Stimulated activated CD4-positive, alpha-beta T cell treated with anti-CD3 and anti-CD28 coated beads, Interleukin-15, amount 100 ng/mL, for 48 hours (primary cell): ENCODE results near the gene ASPSCR1.

Experiments used
- DNase-seq, 2 donors: peaks; one replicate each; pipeline ENCODE4 v3.0.0-alpha.2; 2020; ENCODE audit warnings: low read depth in 2 of 2

The ASPSCR1 gene

DNA sequence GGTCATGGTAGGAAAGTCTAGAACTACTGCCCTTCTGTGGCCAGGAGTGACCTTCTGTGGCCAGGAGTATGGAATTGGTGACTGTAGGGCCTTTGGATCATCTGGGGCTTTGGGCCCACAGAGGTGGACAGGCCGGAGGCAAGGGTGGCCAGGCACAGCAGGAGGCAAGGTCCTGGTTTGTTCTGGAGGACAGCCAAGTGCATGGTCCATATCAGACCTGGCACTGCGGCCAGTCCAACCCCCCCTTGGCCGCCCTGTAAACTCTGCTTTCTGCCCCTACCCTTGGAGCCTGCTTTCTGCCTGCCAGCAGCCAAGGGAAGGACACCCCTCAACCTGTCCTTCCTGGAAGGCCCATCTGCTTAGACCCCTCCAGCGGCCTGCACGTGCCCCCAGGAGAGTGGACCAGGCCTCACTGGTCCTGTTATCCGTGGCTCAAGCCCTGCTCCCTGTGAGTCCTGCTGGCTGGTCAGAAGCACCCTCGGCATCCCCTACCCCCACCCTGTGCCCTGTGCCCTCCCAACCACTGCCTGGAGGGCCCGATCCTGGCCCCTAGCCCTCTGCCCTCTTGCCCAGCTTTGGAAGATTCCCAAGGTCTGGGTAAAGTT is 62.4 kb downstream of the ASPSCR1 start:
- no peak for DNase-seq

- no peak for DNase-seq
These were observed 63.9 kb downstream of the ASPSCR1 start for GRCh38 chr17:82041144-82041814.

DNA sequence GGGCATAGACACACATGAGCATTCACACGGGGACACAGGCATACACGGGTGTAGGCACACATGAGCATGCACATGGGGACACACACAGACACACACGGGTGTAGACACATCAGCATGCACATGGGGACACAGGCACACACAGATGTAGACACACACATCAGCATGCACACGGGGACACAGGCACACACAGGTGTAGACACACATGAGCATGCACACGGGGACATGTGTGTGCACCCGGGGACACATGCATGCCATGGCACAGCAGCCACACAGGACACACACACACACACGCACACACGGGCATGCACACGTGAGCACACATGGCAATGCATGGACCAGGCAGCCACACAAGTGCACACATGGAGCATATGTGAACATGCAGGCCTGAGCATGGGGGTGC is 65.2 kb downstream of the ASPSCR1 start:
- no peak for DNase-seq

DNA sequence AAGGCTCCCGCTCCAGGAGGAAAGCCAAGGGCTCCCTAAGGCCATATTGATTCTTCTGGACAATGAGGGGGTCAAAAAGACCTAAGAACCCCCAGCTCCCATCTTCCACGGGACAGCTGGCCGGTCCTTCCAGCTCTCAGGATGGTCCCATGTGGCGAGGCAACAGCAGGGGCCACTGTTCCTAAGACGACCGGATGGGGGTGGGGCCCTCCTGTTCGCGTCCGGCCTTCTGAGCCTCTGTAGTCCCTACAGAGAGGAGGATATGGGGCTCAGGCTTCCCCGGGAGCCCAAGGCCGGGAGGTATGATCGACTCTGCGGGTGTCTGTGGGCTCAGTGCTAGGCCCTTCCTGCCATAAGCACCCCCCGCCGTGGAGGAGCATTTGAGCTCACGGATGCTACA is 66.1 kb downstream of the ASPSCR1 start:
- DNase-seq = no peak

- no peak for DNase-seq
These were observed 68.6 kb downstream of the ASPSCR1 start for GRCh38 chr17:82045936-82046484.

DNA sequence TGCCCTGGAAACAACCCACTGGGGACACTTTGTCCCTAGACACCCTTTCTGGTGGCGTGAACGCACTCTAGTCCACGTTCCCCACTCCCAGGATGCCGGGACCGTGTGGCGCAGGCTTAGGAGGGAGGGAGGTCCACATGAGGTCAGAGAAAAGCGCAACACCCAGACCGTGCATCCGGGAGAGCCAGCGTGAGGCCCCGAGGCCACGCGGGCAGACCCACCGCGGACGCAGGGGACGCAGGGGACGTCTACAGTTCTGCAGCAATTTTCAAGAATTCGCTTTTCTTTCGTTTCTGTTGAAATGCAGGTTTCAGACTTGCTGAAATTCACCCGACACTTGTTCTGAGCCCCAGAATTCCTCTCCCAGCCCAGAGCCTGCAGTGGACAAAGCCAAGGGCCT is 69.5 kb downstream of the ASPSCR1 start:
- no peak for DNase-seq

- DNase-seq = no peak
These were observed 70.0 kb downstream of the ASPSCR1 start for GRCh38 chr17:82047379-82047778.

- DNase-seq = no peak
These were observed 70.6 kb downstream of the ASPSCR1 start for GRCh38 chr17:82047914-82048570.

DNA sequence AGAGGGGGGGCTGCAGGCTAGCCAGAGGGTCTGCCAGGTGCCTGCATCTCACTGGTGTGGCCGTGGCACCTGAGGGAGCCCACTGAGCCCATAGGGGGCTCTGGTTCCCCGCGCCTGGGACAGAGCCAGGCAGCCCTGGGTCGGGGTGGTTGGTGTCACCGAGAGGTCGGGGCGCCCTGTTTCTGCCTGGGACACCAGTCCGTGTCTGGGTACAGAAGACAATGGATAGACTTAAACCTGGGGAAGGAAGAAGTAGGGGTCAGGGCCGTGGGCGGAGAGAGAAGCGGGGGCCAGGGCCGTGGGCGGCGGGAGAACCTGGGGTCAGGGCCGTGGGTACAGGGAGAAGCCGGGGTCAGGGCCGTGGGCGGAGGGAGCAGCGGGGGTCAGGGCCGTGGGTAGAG is 71.1 kb downstream of the ASPSCR1 start:
- DNase-seq = no peak

DNA sequence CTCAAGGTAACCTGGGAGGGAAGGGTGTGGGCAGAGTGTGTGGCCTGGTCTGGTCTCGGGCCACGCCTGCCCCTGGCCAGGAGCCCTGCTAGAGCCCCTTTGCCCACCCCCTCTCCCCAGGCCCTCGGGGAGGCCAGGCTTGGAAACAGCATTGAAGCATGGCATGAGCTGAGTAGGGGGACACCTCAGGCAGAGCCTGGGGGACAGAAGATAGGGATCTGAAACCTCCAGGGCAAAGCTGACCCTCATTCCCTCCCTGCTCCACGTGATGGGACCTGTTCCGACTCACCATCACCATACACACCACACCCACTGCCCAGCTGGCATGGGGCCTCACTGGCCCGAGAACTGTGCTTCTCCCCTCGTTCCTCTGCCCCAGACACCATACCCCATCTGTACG is 71.7 kb downstream of the ASPSCR1 start:
- DNase-seq = no peak

- no peak for DNase-seq
These were observed 72.1 kb downstream of the ASPSCR1 start for GRCh38 chr17:82049521-82049971.

GRCh38 chr17:82050152-82050760 is 72.8 kb downstream of the ASPSCR1 start:
- DNase-seq = no peak

- DNase-seq = no peak
These were observed 73.6 kb downstream of the ASPSCR1 start for GRCh38 chr17:82050761-82051641.

DNA sequence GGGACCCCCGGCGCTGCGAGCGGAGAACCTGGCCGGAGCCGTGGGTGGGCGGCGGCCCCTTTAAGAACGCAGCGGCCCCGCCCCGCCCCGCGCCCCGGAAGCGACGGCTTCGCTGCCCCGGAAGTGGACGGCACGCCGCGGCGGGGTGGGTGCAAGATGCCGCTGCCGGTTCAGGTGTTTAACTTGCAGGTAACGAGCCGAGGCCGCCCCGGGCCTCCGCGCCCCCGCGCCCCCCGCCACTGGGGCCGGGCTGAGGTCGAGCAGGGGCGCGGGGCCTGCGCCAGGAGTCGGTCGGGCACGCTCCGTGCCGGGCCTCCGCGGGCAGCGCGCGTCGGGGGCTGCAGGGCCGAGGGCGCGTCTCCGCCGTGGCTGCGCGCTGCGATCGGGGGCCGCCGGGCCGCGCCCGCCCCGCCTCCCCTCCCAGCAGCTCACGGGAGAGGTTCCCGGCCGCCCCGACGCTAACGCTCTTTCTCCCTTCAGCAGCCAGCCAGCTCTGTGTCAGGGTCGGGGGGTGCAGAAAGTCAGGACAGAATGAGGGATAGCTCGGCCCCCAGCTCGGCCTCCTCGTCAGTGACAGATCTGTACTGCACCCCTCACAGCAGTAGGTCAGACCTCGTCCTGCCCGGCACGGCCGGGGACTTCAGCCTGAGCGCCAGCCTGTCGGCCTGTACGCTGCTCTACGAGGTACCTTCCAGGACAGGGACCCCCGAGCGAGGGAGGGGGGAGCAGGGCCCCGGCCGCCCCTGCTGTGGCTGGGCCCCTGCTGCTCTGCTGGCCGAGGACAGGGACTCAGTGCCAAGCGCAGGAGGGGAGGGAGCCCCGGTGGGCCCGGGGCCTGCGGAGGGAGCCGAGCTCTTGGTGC is 74.6 kb downstream of the ASPSCR1 start, which contains the start of the genes GPS1 and RFNG:
GPS1 (plus strand) TSS at position 123 of the 862 bp plus-strand sequence; CDS start at position 157, 34 bp downstream.
RFNG (minus strand) TSS at position 36 of the 862 bp plus-strand sequence. CDS start 45 bp downstream, outside the sequence.
- DNase-seq = peak; percentile 47 to 80

GRCh38 chr17:82052638-82053059 is 75.2 kb downstream of the ASPSCR1 start:
- DNase-seq = no peak

DNA sequence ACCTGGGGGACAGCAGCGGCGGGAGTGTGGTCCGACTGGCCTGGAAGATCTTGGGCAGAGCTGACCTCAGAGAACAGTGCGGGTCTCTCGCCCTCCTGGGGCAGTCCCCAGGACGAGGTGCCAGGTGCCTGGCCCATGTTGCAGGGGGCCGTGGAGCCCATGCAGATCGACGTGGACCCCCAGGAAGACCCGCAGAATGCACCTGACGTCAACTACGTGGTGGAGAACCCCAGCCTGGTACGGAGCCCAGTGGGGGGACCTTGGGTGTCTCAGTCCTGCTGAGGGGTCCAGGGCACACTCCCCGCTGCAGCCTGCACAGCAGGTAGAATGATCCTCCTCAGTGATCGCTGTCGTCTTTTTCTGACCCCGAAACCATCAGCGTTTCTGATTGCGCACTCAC is 75.7 kb downstream of the ASPSCR1 start:
- DNase-seq = no peak

DNA sequence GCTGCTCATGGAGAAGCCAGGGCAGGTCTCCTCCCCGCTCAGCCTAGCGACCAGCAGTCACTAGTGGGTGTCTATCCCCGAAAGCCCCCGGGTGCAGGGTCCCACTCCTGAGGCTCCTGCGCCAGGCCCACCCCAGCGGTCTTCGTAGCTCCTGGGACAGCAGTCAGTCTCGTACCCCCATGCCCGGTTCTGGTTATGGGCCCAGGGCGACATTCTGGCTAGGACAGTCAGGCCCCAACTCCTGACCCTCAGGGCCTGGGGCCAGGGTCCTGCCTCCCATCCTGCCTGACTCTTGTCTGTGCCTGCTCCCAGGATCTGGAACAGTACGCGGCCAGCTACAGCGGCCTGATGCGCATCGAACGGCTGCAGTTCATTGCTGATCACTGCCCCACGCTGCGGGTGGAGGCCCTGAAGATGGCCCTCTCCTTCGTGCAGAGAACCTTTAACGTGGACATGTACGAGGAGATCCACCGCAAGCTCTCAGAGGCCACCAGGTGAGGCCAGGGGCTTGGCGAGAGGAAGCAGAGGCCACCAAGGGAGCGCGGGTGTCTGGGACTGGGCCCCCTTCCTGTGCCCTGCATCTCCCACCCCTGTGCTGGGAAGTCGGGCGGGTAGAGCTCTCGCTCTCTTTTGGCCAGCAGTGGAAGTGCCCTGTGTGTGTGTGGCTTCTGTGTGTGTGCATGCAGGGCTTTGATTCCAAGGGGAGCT is 76.3 kb downstream of the ASPSCR1 start:
- DNase-seq = no peak

DNA sequence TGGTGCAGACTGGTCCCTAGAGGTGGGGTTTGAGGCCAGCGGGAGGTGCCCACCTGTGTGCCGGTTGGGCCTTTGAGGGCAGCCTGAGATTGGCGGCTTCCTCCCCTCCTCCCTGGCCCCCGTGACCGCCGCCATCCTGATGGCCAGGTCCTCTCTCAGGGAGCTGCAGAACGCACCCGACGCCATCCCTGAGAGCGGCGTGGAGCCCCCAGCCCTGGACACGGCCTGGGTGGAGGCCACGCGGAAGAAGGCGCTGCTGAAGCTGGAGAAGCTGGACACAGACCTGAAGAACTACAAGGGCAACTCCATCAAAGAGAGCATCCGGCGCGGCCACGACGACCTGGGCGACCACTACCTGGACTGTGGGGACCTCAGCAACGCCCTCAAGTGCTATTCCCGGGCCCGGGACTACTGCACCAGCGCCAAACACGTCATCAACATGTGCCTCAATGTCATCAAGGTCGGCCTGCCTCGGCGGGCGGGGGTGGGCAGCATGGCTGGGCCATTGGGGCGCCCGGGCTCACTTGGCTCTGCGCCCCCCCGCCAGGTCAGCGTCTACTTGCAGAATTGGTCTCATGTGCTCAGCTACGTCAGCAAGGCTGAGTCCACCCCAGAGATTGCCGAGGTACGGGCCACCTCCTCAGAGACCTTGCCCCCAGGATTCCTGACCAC is 77.1 kb downstream of the ASPSCR1 start:
- DNase-seq = no peak
